Esophagus muscularis mucosa (tissue), 4 donors: ENCODE results near the gene IL5RA. TPM values are rescaled to one million over a fixed set of nuclear protein-coding genes. Genes with fewer than 3 reads are reported as not detected.

Experiments
- DNase-seq: peaks from one replicate; pipeline ENCODE4 v3.0.0-alpha.2; 2017; ENCODE audit errors: extremely low spot score
- H3K27ac ChIP-seq, 4 donors: fragments of 200-600 bp; sonication (generic); replicated peaks in 1 of 4; 1 replicate in 3 of 4; 2 replicates in 1 of 4; pipeline ENCODE4 v1.5.1; 2016 to 2019; ENCODE audit warnings: mild to moderate bottlenecking in 1 of 4
- H3K27me3 ChIP-seq, 4 donors: fragments of 200-600 bp; sonication (generic); one replicate each; pipeline versions ENCODE4 v1.5.1 to v1.6.0; 2016 to 2019
- H3K36me3 ChIP-seq, 4 donors: fragments of 200-600 bp; sonication (generic); one replicate each; pipeline ENCODE4 v1.5.1; 2016 to 2019
- H3K4me1 ChIP-seq, 4 donors: fragments of 200-600 bp; sonication (generic); one replicate each; pipeline ENCODE4 v1.5.1; 2016 to 2019
- H3K4me3 ChIP-seq, 4 donors: fragments of 200-600 bp; sonication (generic); 1 replicate in 2 of 4; 2 replicates in 2 of 4; pipeline ENCODE4 v1.5.1; 2016 to 2019; ENCODE audit warnings: mild to moderate bottlenecking in 4 of 4, moderate library complexity in 1 of 4
- H3K9me3 ChIP-seq, 4 donors: fragments of 200-600 bp; sonication (generic); 1 replicate in 3 of 4; 2 replicates in 1 of 4; pipeline ENCODE4 v1.5.1; 2016 to 2019
- CTCF ChIP-seq, 3 experiments: fragments of 200-600 bp in 2 of 3; fragments of 450-650 bp in 1 of 3; sonication (generic) in 2 of 3; IDR thresholded peaks; one replicate each; pipeline ENCODE4 v1.5.1; 2017 to 2019; ENCODE audit warnings: antibody characterized with exemption in 3 of 3, mild to moderate bottlenecking in 2 of 3, moderate library complexity in 1 of 3
- EP300 ChIP-seq: sonication (generic); formaldehyde crosslinking; IDR thresholded peaks from one replicate; pipeline ENCODE4 v1.6.1; 2017; ENCODE audit warnings: antibody characterized with exemption
- POLR2A ChIP-seq: fragments of 450-650 bp; IDR thresholded peaks from one replicate; pipeline ENCODE4 v1.6.1; 2017; ENCODE audit warnings: antibody characterized with exemption, moderate library complexity, mild to moderate bottlenecking, low read depth
- POLR2AphosphoS5 ChIP-seq, 2 donors: sonication (generic); formaldehyde crosslinking; IDR thresholded peaks; one replicate each; pipeline ENCODE4 v1.6.1; 2017; ENCODE audit warnings: antibody characterized with exemption in 2 of 2
- WGBS: methylation state at CpG from one replicate; pipeline ENCODE4 v1.1.5; 2018; 5-methylcytosine and 5-hydroxymethylcytosine counted together
- intact Hi-C: fragments of 100-400 bp; cut with DNase I; formaldehyde crosslinking; loops from one replicate; pipeline ENCODE4 v1.15.1; 2023
- total RNA-seq, 4 donors: library from RNA; depleted of rRNA; stranded (reverse); fragments of >200 nt; gene quantifications; one replicate each; pipeline versions ENCODE4 v1.1.0 to v1.2.1, GENCODE V29; 2016

The IL5RA gene
- total RNA-seq, 4 donors from 2014 or later: 0.13 to 1.2 (median 0.38) TPM

DNA sequence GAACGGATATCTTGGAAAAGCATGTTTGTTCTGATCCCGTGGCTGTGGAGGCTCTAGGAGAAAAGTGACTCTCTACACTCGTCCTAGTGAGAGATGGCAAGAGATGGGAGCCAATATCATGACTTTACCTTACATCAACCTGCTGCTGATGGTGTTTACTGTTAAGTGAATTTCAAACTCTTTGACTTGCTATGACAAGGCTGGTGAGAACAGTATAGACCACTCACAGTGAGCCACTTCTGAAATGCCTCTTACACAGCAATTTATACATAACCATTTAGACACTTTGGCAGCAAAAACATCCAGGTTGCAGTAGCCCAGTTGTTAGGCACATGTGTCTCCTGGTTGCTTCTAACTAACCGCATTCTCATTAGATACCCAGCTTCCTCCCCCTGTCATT lies 43.3 kb downstream of the IL5RA start:
- TF ChIP-seq POLR2A (no peak), POLR2AphosphoS5 (IDR thresholded peaks at IDR 0.05) (no peak), EP300 (no peak)
- Histone ChIP-seq H3K4me3 (no peak overlapping the region), H3K27ac (no peak overlapping the region), H3K9me3 (no peaks in the 10 kb centered on the region), H3K27me3 (no peaks in the 10 kb centered on the region), H3K36me3 (no peaks in the 10 kb centered on the region), H3K4me1 (no peaks in the 10 kb centered on the region)
- no peak for DNase-seq
- 84% methylated on average over 4 of the region's 4 CpGs for WGBS
- intact Hi-C loops: no loop called here

DNA sequence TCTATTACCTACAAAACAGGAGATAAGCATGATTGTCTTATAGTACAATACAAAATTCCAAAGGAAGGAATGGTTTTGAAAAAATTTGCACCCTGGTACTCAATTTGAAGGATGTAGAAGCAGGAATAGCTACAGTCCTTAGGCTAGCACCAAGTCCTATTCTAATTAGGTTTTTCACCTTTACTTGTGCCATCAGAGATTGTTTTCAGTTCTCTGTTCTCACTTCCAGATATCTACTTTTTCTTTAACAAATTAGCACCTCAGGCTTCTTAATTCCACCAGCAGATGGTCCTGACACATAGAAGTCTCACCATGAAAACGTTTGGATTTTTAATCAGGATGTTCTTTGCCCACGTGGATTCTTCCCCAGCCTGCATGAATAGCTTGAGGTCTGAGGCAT lies 43.8 kb downstream of the IL5RA start:
- WGBS: 32% methylated on average over 2 of the region's 2 CpGs
- no peak for TF ChIP-seq POLR2AphosphoS5 (IDR thresholded peaks at IDR 0.05)
- TF ChIP-seq EP300: no peak
- TF ChIP-seq POLR2A: no peak
- no peak for TF ChIP-seq CTCF (IDR thresholded peaks at IDR 0.05)
- intact Hi-C loops: no loop called here
- no peaks in the 10 kb centered on the region for H3K4me1 ChIP-seq
- H3K27me3 ChIP-seq: no peaks in the 10 kb centered on the region
- H3K27ac ChIP-seq: no peak overlapping the region
- H3K9me3 ChIP-seq: no peaks in the 10 kb centered on the region
- H3K4me3 ChIP-seq: no peak overlapping the region
- DNase-seq: no peak
- no peaks in the 10 kb centered on the region for H3K36me3 ChIP-seq

DNA sequence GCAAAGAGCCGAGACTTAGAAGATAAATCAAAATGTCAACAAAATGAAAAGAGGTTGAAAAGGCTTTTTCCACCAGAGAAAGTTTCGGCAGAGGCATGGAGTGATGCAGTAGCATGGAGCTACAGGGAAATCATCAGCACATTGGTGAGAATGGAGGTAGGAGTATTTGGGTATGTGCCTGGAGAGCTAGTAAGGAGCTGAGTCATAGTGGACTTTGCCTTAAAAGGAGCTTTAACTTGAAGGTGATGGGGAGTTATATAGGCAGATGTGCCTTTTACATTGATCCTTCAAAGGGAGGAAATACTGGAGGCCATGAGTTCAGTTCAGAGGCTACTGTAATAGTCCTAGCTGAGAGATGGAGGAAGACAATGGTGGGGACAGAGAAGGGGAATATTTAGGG lies 44.3 kb downstream of the IL5RA start:
- Histone ChIP-seq H3K9me3 (no peaks in the 10 kb centered on the region), H3K4me3 (no peak overlapping the region), H3K36me3 (no peaks in the 10 kb centered on the region), H3K4me1 (no peaks in the 10 kb centered on the region), H3K27me3 (no peaks in the 10 kb centered on the region), H3K27ac (no peak overlapping the region)
- TF ChIP-seq POLR2A (no peak), EP300 (no peak), CTCF (IDR thresholded peaks at IDR 0.05) (no peak), POLR2AphosphoS5 (IDR thresholded peaks at IDR 0.05) (no peak)
- no peak for DNase-seq
- WGBS: 87% methylated on average over 2 of the region's 2 CpGs
- intact Hi-C loops: no loop called here

GRCh38 chr3:3064297-3064696 lies 45.9 kb downstream of the IL5RA start:
- TF ChIP-seq EP300: no peak
- TF ChIP-seq POLR2A: no peak
- no peak for TF ChIP-seq POLR2AphosphoS5 (IDR thresholded peaks at IDR 0.05)
- TF ChIP-seq CTCF (IDR thresholded peaks at IDR 0.05): no peak
- no peaks in the 10 kb centered on the region for H3K4me1 ChIP-seq
- H3K36me3 ChIP-seq: no peaks in the 10 kb centered on the region
- H3K9me3 ChIP-seq: no peaks in the 10 kb centered on the region
- intact Hi-C loops: no loop called here
- no peaks in the 10 kb centered on the region for H3K27me3 ChIP-seq
- H3K4me3 ChIP-seq: no peak overlapping the region
- 80% methylated on average over 4 of the region's 4 CpGs for WGBS
- no peak for DNase-seq
- no peak overlapping the region for H3K27ac ChIP-seq

DNA sequence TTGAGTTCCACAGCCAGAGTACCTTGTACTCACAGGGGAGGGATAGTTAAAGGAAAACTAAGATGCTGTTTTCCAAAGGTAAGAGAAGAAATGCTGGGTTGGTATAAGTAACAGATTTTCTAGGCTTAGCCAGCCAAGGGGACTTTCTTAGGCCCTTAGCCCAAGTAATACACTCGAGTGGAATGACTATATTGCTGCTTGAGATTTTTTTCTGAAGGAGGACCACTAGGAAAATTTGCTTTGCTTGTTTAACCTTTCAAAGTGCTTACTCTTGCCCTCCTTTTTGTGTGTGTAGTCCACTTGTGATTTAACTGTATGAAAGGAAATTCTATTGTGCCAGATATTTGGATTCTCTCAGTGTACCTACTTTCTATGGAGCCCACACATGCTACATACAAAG lies 50.5 kb downstream of the IL5RA start:
- Histone ChIP-seq H3K9me3 (no peaks in the 10 kb centered on the region), H3K4me1 (no peaks in the 10 kb centered on the region), H3K36me3 (no peaks in the 10 kb centered on the region), H3K4me3 (no peak overlapping the region), H3K27me3 (no peaks in the 10 kb centered on the region), H3K27ac (no peak overlapping the region)
- 64% methylated on average over 1 of the region's 1 CpG for WGBS
- intact Hi-C loops: no loop called here
- no peak for TF ChIP-seq EP300
- TF ChIP-seq CTCF (IDR thresholded peaks at IDR 0.05): no peak
- TF ChIP-seq POLR2AphosphoS5 (IDR thresholded peaks at IDR 0.05): no peak
- no peak for TF ChIP-seq POLR2A
- DNase-seq: no peak
